EH (cell line): ENCODE results near the gene SLC39A11.
A peak's percentile ranks its signal among the peaks of the same experiment; 100 is the strongest.
"Not testable (repeated sequence)": the region's sequence is repeated elsewhere in the genome, so short reads cannot be mapped to it uniquely, and the experiment has no call there.

Experiments used
- DNase-seq: peaks from one replicate; pipeline ENCODE4 v3.0.0-alpha.2; 2015; ENCODE audit warnings: low read depth

SLC39A11 gene

DNA sequence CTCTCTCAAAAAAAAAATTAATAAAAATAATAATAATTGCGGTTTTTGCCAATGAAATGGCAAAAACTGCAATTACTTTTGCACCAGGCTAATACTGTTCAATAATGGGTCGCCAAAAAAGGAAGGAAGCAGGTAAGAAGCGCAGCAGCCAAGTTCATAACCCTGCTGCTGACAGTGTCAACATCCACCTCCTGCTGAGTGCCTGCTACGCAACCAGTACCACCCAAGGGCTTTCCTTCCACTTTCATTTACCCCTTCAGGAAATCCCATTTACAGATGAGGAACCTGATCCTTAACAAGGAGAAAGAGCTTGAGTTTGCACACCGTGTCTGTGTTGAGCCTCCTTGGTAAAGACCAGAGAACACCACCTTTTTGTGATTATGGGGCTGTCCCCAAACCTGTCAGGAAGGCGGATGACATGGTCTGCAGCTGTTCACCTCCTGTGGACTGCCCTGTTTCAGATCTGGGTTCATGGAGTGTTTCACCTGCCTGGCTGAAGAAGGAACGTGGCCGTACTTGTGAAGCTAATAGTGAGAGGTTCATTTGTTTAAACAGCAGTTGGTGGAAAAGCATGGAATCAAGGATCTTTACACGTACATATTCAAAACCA, 378.0 kb downstream of the SLC39A11 start:
- no peak for DNase-seq

GRCh38 chr17:72713701-72714100, 378.8 kb downstream of the SLC39A11 start:
- no peak for DNase-seq

- no peak for DNase-seq
Measured at GRCh38 chr17:72711521-72712310, 380.8 kb downstream of the SLC39A11 start.

GRCh38 chr17:72710834-72711233, 381.7 kb downstream of the SLC39A11 start:
- DNase-seq, result peak; percentile 58

GRCh38 chr17:72710202-72710601, 382.3 kb downstream of the SLC39A11 start:
- no peak for DNase-seq

DNA sequence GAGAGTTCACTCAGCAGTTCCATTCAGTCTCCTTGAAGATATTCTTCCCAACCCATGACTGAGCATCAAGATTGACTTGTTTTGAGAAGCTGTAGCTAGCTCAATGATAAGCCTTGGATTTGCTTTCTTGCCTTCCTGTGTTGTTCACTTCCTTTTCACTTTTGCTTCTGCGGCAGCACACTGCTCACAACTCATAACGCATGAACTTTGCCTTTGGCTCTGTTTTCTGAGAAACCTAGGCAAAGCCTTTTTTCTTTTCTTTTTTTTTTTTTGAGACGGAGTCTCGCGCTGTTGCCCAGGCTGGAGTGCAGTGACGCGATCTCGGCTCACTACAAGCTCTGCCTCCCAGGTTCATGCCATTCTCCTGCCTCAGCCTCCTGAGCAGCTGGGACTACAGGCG, 383.8 kb downstream of the SLC39A11 start:
- not testable (repeated sequence) for DNase-seq

DNA sequence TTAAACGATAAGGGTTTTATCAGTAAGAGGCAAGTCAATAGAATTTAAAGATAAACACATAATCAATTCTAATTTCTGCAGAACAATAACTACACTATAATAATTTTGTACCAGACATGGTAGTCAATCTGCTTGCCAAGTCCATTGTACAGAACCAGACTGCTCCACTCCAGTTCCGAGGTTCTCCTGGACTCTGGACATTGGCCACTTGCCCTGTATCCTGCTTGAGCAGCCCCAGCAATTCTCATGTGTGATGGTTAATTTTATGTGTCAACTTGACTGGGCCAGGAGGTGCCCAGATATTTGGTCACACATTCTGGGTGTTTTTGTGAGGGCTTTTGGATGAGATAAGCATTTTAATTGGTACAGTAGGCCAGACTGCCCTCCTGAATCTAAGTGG, 384.6 kb downstream of the SLC39A11 start:
- no peak for DNase-seq

- no peak for DNase-seq
Measured at GRCh38 chr17:72706396-72706981, 386.0 kb downstream of the SLC39A11 start.

DNA sequence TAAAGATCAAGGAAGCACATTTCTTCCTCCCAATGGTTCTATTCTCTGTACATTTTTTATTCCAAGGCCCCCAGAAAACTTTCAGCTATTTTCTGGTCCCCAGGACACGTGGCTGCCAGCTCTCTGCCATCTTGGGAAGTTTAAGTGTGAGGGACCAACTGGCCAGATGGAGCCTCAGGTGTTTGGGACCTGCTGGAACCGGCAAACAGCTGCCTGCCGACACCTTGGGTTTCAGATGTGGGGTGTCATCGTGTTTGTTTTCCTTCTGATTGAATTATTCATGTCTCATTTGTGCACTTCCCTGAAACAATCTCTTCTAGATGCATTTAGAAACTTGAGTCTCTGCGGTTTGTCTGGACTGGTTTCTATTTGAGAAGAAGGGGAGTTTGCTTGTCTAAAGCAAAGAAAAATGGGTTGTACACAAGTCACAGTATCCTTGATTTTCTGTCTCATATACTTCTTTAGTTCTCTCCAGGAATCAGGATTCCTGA, 386.5 kb downstream of the SLC39A11 start:
- no peak for DNase-seq

GRCh38 chr17:72702998-72703397, 389.5 kb downstream of the SLC39A11 start:
- peak; percentile 86 for DNase-seq

DNA sequence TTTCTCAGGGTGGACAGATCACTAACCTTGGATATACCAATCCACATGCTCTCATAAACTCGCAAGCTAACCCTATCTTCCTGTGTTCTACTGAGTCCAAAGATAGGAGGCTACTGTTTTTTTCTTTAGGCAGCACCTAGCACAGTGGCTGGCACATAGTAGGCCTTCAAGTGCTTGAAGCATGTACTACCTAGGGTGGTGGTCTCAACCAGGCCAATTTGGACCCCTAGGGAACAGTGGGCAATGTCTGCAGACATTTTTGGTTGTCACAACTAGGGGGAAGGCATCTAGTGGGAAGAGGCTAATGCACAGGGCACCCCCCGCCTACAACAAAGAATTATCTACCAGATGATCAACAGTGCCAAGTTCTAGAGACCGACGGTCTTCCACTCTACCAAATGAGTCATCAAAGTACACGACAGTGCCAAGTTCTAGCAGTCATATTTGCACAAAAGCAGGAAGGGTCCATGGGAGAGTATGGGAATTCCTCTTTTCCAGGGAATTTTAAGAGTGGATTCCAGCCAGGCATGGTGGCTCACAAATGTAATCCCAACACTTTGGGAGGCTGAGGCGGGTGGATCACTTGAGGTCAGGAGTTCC, 390.3 kb downstream of the SLC39A11 start:
- peak; percentile 90 for DNase-seq

GRCh38 chr17:72700226-72700625, 392.3 kb downstream of the SLC39A11 start:
- DNase-seq, result no peak

DNA sequence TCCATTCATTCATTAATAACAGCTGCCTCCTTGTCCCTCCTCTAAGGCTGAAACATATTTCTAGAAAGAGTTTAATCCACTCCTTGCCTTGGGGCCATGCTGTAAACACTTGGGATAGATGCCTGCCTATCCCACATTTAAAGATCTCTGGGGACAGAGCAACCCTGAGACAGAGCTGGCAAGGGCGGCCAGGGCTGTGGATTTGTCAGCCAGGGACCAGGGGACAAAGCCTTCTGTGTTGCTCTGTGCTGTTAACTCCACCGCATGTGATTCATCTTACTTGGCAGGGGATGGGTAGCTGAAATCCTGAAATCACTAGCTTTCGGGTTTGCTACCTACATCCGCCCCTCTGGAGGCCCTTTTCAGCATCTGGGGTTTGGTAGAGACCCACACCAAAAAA, 392.9 kb downstream of the SLC39A11 start:
- DNase-seq, result peak; percentile 77

GRCh38 chr17:72697602-72698146, 394.8 kb downstream of the SLC39A11 start:
- DNase-seq, result no peak

DNA sequence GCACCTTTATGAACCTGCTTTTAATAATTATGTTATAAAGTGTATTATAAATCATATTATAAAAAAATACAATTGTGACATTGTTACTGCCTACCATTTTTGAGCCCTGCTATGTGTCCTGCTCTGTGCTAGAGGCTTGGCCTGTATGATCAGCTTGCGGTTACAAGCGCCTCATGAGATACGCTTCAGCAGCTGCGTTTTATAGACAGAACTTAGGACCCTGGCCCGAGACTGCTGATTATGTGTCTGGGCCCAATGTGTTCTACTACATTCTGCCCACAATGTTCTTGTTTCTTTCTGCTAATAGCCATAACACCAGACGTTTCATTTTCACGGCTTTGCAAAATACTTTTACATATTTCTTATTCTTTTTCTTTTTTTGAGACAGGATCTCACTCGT, 395.8 kb downstream of the SLC39A11 start:
- DNase-seq, result no peak

- no peak for DNase-seq
Measured at GRCh38 chr17:72696156-72696555, 396.3 kb downstream of the SLC39A11 start.

DNA sequence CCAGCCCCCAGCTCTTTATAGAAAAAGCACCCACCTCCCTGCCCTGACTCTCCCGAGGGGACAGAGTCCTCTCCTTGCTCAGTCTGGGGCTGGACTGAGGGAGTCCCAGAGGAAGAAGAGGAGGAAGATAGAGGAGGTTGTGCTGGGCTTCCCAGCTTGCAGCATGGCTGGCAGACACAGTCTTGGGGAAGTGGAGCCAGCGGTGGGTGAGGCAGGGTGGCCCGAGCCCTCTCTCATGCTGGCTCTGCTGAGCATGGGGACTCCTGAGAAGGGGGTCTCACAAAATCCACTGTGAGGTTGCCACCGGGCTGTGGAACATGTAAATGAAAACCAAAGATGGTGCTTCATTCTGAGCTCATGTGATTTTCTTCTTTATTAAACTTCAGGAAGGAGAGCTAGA, 398.5 kb downstream of the SLC39A11 start:
- DNase-seq, result no peak

GRCh38 chr17:72693151-72693878, 399.2 kb downstream of the SLC39A11 start:
- peak; percentile 45 for DNase-seq

DNA sequence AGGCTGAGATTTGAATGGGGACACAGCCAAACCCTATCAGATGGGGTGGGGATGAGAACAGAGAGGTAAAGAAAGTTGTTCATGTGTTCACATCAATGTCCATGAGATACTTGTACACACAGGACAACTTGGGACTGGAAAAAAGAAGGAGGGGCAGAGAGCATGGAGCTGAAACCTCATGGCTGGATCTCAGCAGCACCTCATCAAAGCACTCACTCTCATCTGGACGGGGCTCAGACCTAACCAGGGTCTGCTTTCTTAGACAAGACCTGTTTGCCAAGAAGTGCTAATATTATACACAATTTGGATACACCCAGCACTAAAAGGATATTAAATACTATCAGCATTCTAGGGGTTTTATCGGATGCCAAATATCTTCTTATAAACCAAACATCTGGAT, 399.8 kb downstream of the SLC39A11 start:
- no peak for DNase-seq

DNA sequence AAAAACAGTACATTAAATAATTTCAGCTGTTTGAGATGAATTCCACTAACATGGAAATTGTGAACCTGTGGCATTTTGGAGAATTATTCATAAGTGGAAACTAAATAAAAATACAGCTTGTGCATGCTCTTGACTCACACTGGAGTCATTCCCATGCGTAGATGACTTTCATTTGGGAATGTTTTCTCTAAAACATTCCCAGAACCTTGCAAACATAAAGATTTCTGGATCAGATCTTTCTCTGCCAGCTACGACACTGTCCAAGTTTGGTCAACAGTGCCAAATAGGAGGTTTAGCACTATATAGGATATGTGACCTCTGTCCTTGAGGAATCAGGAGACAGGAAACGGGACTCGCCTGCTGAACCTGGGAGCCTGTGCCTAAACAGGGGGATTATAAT, 400.9 kb downstream of the SLC39A11 start:
- peak; percentile 96 for DNase-seq

DNA sequence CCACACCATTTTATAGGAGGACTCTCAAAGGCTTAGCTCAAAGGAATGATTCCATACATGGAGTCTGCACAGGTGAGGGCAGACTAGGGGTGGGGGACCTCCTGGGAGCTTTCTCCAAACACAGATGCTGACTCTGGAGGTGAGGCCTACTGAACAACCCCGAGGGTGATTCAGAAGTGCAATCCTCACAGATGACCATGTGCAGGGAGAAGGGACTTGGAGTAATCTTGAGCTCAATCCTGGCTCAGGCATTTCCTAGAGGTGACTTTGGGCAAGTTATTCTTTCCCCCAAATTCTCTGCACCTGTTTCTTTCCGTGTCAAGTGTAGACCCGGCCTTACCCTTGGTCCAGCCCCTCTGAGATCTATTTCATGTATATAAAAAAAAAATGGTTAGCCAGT, 401.5 kb downstream of the SLC39A11 start:
- peak; percentile 39 for DNase-seq

DNA sequence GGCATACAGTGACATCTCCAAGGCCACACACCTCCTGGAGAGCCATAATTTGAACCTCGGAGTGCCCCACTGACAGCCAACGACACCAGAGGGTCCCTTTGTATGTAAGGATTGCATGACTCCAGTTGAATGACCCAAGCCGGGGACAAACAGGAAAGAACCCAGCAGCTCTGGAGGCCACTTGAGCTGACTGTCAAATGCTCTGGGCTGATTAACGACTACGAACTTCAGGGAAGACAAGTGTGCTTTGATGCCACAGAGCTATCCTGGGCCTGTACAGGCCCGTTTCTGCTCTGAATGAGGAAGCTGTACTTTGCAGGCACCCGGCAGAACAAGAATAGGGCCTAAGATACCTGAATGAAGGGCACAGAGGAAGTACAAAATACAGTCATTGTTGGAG, 404.6 kb downstream of the SLC39A11 start:
- no peak for DNase-seq
